NCI-H128 (cell line): ENCODE results near the gene PRKCZ.

Experiments used
- DNase-seq: peaks from one replicate; lab custom pipeline; 2025; ENCODE audit not compliant: unreplicated experiment; lab: John Stamatoyannopoulos, UW

PRKCZ gene

DNA sequence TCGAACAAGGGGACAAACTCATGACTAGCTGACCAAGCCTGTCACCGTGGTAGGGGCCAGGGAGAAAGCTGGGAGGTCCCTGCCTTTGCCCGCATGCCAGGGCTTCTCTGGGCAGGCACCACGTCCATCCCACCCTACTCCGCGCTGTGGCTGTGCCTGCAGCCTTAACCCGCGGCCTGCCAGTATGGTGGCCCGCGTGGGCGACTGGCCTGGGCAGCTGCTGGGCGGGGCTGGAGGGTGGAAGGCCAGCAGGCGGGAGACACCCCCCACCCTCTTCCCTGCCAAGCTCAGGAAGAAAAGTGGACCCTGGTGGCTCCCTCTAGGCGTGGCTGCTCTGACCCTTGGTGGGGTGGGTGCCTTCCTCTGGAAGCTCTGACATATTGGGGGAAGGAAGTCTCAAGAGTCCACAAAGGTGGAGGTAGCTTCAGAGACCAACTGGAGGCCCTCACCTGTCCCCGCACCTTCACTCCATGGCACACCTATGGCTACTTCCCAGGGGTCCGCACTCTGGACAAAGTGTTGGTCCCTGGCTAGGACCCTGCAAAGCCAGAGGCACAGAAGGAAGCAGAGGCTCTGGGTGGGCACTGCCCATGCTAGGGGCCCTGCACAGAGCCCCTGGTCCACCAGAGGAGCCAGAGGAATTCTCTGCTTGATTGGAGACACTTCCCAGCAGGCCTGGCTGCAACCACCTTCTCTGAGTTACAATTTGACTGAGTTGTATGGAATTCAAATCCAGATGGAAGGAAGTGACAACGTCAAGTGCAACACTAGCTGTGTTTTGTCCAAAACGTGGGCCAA lies 174.6 kb downstream of the PRKCZ start:
- DNase-seq: no peak

DNA sequence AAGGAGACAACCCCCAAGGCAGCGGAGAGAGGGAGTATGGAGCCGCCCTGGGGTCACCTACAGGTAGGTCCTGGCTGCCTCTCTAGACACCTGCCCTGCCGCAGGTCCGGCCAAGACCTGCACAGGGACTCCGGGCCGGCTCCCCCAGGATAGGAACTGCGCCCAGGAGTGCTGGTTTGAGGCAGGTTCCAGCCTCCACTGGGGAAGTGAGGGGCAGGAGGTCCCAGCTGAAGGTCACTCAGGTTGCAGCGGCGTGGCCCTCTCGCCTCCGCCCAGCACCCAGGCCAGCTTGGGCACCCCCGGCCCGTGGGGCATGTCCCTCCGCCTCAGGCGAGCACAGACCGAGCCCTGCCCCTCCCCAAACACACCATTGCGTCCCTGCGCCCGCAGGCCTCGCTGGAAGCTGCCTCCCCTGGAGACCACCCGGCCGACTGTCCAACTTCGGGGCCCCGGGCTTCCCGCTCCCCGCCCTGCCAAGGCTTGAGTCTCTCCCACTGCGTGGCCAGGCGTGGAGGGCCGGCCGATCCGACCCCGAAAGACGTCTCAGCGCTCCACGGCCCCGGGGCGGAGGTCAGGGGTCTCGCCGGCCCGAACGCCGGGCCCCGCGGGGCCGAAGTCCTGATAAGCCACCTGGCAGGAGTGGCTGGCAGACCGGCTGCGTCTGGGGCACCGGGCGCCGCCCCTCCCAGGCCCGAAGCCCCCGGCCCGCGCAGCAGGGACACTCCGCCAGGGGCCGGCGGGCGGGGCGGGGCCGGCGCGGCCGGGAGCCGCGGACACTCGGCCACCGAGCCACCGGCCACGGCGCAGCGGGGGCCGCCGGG lies 176.5 kb downstream of the PRKCZ start:
- DNase-seq: no peak

DNA sequence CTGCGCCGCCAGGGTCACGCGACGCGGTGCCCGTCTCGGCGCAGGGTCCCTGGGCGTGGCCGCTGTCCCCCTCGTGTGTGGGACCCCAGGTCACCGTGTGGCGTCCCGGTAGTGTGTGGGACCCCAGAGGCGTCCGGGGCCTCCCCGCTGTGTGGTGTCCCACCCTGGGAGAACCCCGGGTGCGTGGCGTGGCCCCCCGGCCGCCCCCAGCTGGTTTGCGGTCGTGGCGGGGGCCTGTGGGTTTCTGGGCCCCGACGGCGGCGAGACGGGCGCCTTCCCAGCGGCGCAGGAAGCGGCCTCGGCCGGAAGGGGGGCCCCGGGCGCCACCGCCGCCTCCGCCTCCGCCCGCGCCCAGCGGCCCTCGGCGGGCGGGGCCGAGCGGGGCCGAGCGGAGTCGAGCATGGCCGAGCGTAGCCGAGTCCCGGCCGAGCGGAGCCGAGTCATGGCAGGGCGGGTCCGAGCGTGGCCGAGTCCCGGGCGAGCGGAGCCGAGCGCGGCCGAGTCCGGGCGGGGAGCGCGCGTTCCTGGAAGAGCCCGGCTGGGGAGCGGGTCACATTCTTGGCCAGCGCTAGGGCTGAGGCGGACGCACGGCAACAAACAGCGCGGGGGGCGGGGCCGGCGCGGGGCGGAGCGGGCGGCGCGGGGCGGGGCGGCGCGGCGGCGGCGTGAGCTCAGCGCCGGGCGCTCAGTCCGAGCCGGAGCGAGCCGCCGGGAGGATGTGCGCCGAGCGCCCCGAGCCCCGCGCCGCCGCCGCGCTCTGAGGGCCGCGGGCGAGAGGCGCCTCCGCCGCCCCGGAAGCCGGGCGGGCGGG lies 177.3 kb downstream of the PRKCZ start:
- peak; percentile 98 for DNase-seq

DNA sequence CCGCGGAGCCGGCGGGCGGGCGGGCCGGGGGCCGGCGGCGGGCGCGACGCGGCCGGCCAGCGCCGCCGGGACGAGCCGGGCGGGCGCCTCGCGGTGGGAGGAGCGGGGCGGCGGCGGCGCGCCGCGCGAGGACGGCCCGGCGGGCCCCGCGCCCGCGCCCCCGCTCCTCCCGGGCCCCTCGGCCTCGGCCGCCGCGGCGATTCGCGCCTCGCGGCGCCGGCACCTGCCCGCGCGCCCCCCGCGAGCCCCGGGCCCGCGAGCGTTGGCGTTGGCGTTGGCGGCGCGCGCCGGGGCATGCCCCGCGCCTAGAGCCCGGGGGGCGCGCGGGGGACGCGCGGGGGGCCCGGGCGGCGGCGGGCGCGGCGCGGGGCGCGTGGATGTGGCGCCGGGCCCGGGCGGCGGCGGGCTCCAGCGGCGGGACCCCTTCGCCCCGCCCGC lies 178.0 kb downstream of the PRKCZ start, which contains the start of gene SKI:
SKI (plus strand) TSS at position 163 of the 438 bp plus-strand sequence. CDS start 448 bp downstream, outside the sequence.
- no peak for DNase-seq

DNA sequence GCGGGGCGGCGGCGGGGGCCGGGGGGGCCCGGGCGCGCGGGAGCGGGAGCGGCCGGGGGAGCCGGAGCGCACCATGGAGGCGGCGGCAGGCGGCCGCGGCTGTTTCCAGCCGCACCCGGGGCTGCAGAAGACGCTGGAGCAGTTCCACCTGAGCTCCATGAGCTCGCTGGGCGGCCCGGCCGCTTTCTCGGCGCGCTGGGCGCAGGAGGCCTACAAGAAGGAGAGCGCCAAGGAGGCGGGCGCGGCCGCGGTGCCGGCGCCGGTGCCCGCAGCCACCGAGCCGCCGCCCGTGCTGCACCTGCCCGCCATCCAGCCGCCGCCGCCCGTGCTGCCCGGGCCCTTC lies 178.5 kb downstream of the PRKCZ start:
- DNase-seq: no peak

DNA sequence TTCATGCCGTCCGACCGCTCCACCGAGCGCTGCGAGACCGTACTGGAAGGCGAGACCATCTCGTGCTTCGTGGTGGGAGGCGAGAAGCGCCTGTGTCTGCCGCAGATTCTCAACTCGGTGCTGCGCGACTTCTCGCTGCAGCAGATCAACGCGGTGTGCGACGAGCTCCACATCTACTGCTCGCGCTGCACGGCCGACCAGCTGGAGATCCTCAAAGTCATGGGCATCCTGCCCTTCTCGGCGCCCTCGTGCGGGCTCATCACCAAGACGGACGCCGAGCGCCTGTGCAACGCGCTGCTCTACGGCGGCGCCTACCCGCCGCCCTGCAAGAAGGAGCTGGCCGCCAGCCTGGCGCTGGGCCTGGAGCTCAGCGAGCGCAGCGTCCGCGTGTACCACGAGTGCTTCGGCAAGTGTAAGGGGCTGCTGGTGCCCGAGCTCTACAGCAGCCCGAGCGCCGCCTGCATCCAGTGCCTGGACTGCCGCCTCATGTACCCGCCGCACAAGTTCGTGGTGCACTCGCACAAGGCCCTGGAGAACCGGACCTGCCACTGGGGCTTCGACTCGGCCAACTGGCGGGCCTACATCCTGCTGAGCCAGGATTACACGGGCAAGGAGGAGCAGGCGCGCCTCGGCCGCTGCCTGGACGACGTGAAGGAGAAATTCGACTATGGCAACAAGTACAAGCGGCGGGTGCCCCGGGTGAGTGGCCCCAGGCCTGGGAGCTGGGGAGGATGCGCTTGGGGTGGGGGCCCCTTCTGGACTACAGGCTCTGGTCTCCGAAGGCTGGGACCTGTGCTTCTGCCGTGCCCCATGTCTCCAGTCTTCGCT lies 179.0 kb downstream of the PRKCZ start:
- peak; percentile 74 for DNase-seq

DNA sequence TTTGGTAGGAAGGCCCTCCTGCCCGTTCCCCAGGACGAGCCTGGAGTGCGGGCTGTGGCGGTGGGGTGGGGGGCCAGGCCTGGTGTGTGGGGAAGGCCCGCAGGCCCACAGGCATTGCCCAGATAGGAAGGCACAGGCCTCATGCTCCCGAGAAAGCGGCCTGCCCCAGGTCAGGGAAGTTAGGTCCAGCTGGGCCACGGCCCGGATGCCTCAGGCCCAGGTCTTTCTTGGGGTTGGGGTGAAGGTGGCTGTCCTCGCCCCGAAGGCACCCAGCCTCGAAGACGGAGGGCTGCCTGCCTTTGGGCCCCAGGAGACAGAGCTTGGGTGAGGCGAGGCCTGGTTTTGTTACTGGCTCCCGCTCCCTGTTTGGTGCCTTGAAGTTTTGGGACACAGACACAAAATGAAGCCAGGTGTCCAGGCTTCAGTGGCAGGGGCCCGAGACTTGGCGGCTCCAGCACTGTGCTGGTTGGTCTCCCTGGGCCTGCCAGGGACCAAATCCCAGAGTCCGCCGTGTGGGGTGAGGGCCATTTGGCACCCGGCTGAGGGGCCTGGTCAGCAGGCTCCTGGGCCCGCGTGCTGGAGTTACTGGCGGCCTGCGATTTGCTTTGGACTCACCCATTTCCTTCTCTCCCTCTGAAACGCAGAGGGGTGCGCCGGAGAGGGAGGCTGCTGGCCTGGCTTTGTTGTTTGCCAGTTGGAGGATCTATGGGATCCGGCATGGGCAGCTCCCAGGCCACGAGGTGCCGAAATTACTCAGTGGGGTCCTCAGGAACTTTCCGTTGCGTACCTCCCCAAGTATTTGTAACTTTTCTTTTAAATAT lies 179.9 kb downstream of the PRKCZ start:
- DNase-seq: no peak

DNA sequence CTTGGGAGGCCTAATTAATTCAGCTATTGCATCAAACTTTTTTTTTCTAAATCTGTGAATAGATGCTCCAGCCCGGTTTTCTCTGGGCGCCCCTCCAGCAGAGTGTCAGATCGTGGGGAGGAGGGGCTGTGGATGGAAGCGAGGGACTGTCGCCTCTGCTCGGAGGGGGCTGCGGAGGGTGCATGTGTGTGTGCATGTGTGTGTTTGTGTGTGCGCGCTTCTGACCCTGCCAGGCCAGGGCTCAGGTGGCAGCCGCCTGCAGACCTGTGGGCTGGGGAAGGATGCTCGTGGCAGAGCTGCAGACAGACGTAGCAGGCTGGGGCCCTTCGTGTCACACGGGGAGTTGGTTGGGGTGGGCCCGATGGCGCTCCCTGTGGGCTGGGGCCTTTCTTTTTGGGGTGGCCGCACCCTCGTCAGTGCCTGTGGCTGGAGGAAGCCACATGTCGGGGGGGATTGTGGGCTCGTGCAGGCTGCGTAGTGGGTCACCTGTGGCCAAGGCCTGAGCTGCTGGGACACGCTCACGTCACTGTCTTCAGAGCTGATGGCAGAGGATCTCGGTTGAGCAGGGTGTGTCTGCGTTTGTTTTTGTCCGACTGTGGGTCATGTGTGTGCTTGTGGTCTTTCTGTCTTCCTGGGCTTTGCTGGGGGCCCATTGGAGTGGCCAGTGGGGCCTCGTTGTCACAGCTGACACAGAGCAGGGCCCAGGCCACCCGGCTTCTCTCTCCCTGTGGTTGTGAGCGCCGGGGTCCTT lies 180.7 kb downstream of the PRKCZ start:
- DNase-seq: no peak

DNA sequence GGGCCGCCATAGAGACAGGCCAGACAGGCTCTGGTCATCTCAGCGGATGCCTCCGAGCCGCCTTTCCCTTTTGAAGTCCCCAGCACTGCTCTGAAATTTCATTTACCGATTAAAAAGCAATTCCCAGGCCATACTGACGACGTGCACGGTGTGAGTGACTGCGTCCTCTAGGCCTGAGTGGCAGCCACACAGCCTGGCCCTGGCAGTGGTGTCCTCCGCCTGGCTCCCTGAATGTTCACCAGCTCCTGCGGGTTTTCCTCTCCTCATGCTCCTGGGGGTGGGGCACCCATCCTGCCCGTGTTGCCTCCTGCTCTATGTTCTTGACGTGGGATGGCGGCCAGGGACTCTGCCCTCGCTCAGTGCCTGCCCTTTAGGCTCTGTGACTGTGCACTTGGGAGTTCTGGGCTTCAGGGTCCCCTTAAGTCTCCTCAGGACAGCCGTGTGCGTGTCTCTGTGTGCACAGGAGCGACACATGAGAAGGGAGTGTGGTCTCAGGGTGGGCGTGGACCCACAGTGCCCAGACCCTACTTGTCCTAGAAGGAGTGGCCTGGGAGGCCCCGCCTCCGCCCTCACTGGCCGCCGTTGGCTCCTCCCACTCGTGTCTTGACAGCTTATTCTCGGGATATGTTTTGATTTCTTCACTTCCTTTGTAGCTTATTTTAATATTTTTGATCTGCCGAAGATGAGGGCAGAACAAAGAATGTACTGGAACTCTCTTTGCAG lies 181.5 kb downstream of the PRKCZ start:
- DNase-seq: no peak

DNA sequence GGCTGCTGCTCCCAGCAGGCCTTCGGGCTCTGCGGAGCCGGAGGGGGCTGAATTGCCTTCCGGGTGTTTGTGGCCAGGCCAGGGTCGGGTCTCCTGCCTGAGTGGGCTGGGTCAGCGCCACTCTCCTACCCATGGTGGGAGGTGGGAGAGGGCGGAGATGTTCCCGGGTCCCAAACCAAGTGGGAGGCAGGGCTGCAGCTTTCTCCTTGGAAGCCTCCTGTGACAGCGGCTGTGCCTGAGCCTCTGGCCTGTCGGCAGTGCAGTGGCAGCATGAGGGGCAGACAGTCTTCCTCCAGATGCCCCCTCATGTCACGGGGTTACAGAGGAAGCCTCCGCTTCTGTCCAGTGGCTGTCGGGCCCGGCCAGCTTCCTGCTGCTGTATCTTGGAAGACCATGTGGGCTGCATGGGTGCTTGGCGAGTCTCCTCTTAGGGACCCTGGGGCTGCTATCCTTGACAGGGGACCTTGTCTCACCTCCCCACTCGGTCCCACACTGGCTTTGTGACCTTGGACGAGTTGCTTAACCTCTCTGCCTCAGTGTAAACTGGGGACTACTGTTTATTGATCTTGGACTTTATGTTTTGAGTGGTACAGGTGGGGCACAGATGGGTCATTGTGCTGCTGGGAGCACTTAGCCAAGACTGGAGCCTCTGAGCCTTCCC lies 182.2 kb downstream of the PRKCZ start:
- no peak for DNase-seq

DNA sequence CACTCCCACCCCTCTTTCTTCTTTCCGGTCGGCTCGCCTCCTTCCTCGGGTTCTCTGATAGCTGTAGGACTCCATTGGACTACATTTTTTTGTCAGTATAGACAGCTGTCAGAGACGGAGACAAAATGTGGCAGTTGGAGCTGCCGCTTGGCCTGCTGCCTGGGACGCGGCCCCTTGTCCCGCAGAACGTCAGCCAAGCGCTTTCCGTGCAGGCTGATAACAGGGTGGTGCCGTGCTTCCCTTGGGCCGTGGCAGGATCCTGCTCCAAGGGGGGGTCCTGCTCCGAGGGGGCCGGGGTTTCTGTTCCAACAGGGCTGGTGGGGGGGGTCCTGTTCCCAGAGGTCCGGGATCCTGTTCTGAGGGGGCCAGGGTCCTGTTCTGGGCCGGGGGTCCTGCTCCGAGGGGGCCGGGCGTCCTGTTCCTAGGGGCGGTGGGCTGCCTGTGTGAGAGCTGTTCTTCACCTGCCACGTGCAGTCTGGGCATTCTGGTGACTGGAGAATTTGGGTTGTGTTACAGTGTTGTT lies 182.8 kb downstream of the PRKCZ start:
- DNase-seq: no peak

DNA sequence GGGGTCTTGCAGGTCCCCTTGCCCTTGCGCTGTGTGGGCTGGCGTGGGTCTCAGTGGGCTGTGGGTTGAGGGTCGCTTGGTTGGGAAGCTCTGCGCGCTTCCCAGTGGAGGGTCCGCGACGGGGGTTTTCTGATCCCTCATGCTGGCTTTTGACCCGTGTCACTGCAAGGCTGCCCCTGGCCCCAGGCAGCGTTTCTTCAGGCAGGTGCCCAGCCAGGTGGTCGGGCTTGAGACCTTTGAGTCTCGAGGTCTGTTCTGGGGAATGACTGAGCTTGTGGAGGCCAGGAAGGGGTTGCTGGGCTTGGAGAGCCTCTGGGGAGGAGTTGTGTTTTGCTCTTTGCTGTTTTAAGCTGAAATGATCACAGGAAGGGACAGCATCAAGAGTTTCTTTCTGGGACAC lies 183.3 kb downstream of the PRKCZ start:
- no peak for DNase-seq

DNA sequence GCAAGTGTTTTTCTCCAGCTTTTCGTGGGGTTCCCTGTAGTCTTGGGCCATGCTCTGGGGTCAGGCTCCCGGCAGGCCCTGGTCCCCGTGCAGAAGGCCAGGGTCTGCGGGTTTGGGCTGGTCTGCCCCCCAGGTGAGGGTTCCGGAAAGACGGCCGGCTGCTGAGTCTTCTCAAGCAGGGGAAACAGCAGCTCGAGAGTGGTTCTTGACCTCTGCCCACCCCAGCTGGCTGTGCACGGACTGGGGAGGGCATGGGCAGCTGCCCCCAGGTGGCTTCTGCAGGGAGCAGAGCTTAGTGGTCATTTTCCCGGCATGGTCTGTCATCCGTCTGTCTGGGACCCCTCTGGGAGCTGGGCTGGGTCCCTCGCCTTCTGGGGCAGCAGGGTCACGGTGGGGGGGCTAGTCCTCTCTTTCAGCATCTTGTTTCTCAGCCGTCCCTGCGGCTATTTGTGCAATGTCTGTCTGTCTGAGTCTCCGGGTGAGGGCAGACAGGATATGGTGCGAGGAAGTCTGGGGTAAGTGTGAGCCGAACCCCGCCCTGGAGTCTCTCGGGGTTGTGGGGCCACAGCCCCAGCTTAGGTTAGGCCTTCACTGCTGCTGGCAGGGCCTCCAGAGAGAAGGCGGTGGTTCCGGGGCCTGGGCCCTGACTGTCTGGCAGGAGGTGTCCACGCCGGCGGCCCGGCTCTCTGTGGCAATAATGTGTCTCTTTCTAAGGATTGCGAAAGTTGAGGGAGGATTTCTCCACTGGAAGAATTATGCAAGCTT lies 184.0 kb downstream of the PRKCZ start:
- DNase-seq: no peak

DNA sequence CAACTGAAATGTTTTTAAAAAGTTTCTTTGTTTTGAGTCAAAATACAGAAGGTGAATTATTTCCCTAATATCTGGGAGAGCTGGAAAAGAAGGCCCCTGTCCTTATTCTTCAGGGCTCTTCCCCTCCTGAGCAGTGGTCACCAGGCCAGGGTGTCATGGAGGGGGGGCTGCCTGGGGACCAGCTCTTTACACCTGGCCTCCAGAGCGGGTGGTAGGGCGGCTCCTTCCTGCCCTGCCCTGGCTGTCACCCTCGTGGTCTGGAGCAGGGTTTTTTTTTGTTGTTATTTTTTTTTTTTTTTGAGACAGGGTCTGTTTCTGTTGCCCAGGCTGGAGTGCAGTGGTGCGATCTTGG lies 184.5 kb downstream of the PRKCZ start:
- DNase-seq: no peak
